ENCODE results near the gene MRTFA.
"Not testable (repeated sequence)": the region's sequence is repeated elsewhere in the genome, so short reads cannot be mapped to it uniquely, and the experiment has no call there.

MRTFA gene

GRCh38 chr22:40656651-40657050 lies 20.1 kb upstream of the MRTFA start:
- not testable (repeated sequence) for DNase-seq

DNA sequence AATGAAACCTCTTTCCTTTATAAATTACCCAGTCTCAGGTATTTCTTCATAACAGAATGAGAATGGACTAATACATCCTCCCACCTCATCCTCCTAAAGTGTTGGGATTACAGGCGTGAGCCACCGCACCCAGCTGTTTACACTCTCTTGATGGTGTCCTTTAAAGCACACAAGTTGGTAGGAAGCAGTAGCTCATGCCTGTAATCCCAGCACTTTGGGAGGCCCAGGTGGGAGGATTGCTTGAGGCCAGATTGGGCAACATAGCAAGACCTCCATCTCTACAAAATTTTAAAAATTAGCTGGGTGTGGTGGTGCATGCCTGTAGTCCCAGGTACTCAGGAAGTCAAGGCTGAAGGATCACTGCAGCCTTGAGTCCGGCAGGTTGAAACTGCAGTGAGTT lies 19.4 kb upstream of the MRTFA start:
- DNase-seq = not testable (repeated sequence)

DNA sequence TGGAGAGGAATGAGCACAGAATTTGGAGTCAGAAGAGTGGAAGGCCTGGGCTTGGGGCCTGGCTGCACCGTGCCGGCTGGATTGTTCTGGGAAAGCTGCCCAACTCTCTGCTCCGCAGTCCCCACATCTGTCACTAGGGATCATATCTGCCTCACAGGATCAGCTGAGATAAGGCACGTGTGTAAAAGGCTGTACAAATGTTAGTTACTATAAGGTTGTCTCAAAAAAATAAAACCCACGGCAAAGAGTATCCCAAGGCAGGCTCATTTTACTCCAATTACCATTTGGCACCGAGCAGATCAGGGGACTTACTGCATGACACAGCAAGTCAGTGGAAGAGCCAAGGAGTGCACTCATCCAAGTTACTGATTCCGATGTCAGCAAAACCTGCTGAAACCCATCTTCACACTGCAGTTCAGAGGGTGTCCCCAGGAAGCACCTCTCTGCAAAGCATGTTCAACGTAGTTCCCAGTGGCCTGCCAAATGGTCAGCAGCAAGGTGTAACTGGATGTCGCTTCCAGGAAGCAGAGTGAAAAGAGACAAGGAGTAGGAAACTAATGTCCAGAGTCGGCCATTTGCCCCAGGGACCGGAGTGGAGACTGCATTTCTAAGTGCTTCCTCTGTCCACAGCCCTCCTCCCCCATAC lies 18.1 kb upstream of the MRTFA start:
- DNase-seq = peak; percentile 92

GRCh38 chr22:40653361-40653760 lies 16.8 kb upstream of the MRTFA start:
- no peak for DNase-seq

DNA sequence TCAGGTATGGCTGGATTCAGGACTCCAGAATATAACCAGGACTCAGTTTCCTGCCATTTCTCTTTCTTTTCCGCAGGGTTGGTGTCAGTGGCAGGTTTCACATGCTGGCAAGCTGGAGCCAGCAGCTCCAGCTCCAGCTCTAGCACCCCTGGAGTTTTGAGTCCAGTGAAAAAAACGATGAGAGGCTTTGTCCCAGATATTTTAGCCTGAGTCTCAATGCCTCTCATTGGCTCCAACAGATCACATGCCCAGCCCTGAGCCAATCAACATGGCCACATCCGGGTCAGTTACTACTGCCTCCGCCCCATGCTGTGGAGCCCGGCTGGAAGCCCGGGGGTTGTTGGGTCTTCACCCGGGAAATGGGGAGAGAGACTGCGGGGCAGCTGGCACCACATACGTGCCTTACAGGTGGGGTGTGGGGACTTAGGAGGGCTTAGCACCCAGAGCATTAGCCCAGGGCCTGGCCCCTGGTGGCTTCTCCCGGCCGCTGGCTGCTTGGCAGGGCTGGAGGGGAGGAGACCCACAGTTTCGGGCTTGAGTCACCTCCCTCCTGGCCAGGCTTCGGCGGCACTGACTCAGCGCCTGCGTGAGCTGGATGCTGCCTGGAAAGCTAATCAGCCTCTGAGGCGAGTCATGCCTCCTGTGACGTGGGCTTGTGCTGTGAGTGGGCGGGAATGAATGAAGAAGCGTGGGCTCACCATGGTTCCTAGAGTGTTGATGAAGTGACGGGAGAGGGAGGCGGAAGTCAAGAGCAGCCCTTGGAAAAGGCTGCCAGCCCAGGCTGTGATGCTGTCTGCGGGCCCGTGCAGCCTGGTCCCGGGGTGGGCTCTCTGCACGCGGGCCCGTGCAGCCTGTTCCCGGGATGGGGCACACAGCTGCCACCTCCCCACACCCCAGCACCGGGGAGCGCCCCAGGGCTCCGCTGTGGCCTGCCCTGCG lies 15.3 kb upstream of the MRTFA start:
- DNase-seq = peak; percentile 96

GRCh38 chr22:40651057-40651456 lies 14.5 kb upstream of the MRTFA start:
- DNase-seq = no peak

DNA sequence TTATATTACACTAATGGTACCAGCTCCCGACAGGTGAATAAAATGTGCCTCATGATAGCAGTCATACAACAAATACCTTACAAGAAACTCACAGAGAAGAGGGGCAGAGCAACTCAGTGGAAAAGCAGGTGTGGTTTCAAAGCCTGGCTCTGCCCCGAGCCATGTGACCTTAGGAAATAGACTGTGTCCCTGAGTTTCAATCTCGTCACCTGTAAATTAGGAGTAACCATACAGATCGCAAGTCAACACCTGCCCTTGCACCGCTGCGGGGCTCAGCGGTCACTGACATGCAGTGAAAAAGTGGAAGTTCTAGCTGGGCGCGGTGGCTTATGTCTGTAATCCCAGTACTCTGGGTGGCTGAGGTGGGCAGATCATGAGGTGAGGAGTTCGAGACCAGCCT lies 11.9 kb upstream of the MRTFA start:
- no peak for DNase-seq

DNA sequence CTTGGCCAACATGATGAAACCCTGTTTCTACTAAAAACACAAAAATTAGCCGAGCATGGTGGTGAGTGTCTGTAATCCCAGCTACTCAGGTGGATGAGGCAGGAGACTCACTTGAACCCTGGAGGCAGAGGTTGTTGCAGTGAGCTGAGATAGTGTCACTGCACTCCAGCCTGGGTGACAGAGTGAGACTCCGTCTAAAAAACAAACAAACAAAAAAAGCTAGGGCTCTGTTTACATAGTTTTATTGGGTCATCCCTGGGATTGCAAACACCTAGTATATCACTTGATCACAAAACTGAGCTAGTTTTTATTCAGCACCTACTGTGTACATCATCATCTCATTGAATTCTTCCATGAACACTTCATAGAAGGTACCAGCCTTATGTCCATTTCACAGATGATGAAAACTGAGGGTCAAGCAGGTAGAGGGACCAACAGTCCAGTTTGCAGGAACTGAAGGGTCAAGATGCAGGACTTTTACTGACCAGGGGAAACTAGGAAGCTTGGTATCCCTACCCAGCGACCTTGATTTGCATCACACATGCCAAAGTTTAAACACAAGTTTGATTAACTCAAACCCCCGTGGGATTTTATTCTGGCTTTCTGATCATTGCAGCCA lies 9.2 kb upstream of the MRTFA start:
- no peak for DNase-seq

DNA sequence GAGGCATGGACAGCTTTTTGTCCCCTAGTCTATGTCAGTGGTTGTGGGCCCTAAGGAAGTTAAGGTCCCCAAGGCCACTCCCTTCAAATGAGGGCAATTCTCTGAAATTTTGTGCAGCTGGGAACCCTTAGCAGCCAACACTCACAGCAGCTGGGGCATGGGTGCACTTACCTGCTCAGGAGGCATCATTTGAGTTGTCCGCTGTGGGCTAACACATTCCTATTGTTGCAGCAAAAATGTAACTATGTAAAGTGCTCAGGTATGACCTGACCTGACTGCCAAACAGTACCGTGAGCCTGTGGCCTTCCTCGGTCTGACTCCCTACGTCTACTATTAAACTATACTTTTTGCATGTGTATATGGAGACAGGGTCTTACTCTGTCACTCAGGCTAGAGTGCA lies 5.8 kb upstream of the MRTFA start:
- no peak for DNase-seq

DNA sequence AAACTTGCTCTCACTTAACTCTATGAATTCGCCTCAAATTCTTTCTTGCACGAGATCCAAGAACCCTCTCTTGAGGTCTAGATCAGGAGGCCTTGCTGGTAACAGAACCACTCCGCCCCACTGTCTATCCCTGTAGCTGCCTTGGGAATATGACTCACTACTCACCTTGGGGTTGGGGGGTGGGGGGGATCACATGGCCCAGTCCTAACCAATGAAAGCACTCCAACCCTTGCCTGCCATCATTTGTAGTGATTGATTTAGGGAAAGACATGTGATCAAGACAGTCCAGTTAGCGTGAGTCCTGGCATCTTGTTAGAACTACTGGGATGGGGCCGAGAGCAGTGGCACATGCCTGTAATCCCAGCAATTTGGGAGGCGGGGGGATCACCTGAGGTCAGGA lies 4.8 kb upstream of the MRTFA start:
- DNase-seq = no peak

DNA sequence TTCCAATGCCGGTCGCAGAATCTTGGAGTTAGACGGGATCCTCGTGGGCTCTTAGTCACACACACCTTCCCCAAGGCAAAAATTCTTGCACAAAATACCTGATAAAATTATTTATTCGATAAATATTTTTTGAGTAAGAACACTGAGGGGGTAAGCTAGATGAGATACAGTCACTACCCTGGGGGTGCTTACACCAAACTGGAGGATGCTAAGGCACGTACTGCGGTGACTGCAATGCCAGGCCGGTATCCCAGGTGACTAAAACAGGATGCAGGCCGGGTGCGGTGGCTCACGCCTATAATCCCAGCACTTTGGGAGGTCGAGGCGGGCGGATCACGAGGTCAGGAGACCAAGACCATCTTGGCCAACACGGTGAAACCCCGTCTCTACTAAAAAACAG lies 1.7 kb upstream of the MRTFA start:
- DNase-seq = no peak

GRCh38 chr22:40637183-40638150 lies 948 bp upstream of the MRTFA start:
- no peak for DNase-seq

GRCh38 chr22:40635940-40636379 lies 559 bp downstream of the MRTFA start:
- DNase-seq = no peak

DNA sequence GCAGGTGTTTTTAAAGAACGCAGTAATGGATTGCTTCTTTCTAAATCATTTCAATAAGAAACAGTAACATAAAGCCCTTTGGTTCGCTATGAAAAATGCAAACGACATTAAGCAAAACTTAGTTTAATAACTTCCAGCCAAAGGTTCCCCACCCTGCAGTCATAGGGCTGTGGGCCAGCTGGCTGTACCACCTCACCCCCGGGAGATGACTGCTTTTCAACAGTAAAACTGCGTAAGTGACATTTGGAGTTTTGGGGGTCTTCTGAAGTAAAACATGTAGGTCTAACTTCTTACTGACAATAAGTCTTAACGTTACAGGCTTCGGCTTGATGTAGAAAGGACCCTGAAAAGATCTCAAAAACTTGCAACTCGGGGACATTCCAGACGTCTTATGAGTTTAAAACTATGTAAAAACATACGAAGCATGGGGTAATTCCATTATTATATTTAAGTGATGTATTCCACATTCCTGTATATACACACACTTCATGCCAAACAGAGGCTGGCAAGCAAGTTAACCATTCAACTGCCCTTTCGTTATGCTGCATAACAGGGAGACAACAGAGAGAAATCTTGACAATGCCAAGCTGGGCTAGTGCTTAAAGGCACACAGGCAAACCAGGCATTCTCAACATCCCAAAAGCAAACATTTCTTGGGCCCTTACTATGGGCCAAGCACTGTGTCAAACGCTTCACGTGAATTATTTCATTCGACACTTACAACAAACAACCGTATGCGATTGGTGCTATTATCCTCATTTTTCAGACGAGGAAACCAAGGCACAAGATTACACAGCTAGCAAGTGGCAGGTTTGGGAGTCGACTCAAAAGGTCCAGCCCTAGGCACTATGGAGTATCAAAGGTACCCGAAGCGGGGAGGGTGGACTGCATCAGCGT lies 1.2 kb downstream of the MRTFA start:
- DNase-seq = no peak

GRCh38 chr22:40634119-40634903 lies 2.2 kb downstream of the MRTFA start:
- no peak for DNase-seq

DNA sequence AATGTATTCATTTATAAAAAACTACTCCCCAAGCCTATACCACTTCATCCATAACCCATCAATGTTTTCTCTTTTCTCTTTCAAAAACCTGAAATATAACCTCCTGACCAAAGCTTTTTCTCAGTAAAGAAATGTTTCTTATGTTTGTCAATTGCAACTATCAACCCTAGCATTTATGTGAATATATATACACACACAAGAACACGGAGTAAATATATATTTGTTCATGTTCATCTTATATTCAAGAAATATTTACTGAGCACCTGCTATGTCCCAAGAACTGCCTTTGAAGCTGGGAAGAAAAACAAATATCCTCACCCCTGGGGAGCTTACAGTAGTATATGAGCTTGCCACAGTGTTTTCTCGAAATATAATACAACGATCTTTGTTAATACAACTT lies 3.5 kb downstream of the MRTFA start:
- no peak for DNase-seq

DNA sequence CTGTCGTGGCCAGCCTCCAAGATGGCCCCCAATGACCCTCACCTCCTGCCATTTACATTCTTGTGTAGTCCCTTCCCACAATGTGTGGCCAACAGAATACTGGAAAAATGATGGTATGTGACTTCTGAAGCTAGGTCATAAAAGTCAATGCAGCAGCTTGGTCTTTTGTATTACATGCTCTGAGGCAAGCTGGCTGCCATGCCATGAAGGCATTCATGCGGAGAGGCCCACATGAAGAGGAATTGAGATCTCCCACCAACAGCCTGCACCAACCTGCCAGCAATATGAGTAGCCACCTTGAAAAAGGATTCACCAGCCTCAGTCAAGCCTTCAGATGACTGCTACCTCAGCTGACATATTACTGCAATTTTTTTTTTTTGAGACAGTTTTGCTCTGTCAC lies 4.6 kb downstream of the MRTFA start:
- DNase-seq = no peak

GRCh38 chr22:40628354-40629042 lies 8.0 kb downstream of the MRTFA start:
- no peak for DNase-seq

DNA sequence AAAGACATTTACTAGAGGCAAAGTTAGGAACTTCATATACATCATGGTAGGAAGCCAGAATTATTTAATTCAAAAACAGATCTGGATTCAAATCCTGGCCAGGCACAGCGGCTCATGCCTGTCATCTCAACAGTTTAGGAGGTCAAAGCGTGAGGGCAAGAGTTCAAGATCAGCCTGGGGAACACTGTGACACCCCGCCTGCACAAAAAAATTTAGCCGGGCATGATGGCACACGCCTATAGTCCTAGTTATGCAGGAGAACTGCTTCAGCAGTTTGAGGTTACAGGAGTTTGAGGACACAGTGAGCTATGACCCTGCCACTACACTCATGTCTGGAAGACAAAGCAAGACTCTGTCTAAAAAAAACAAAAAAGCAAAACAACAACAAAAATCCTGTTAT lies 8.9 kb downstream of the MRTFA start:
- DNase-seq = no peak

DNA sequence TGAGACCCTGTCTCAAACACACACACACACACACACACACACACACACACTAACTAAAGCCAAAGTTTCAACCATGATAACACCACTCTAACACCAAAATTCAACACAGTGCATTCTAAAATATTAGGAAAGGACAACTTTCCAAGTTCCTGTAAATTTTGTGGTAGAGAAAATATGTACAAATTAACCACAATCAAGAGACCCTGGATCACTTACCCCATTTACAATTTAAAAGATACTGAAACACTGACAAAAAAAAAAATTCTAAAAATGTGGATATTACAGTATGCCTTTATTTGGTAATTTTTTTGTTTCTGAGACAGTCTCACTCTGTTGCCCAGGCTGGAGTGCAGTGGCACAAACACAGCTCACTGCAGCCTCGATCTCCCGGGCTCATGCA lies 9.7 kb downstream of the MRTFA start:
- no peak for DNase-seq
